SH-SY5Y (cell line): Measurements from ENCODE around the gene COL3A1.

ENCODE experiments used
- GATA2 ChIP-seq: IDR thresholded peaks from 2 replicates; pipeline ENCODE4 v1.6.1; 2011; ENCODE audit warnings: mild to moderate bottlenecking, low read depth, low read length
- GATA3 ChIP-seq: IDR thresholded peaks from 2 replicates; pipeline ENCODE4 v1.6.1; 2011; ENCODE audit warnings: low read depth, mild to moderate bottlenecking, low read length, moderate library complexity

Gene COL3A1

DNA sequence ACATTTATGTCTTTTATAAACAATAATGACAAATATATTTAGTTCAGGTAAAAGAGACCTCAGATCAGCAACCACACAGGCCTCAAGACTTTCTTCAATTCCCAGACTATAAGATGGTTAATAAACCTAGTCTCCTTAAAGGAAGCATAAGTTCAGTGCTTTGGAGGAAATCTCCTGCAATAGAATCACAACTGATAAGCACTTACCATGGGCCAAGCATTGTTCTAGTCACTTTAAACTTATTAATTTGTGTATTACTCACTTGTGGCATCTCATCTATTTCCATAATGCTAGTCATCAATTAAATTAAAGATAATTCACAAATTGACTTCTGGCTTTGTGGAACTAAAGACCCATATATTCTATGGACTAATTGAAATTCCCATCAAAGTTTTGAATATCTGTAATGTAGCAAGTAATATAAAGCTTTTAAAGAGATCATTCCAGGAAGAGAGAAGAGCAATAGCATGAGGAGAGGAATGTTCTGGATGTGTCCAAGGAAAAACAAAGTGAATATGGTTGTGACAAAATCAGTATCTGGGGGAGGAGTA lies 42.2 kb downstream of the COL3A1 start:
- TF ChIP-seq GATA2 (no peak), GATA3 (no peak)

DNA sequence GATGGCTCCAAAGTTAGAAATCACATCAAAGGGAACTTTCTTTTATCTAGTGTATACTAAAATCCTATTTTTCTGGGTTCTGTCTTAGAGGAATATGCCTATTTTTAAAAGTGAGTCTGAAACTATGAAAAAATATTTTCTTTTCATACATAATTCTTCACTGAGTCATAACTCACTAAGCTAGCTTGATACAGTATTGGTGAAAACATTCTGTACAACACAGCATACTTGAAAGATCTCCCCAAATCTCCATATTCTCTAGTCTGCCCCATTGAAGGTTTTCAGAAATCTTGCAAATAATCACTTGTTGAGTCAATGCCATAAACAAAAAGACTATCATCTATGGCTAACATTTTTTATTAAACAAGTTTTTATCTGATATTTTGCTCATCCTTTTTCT lies 44.5 kb downstream of the COL3A1 start:
- TF ChIP-seq GATA2 = no peak
- no peak for TF ChIP-seq GATA3

DNA sequence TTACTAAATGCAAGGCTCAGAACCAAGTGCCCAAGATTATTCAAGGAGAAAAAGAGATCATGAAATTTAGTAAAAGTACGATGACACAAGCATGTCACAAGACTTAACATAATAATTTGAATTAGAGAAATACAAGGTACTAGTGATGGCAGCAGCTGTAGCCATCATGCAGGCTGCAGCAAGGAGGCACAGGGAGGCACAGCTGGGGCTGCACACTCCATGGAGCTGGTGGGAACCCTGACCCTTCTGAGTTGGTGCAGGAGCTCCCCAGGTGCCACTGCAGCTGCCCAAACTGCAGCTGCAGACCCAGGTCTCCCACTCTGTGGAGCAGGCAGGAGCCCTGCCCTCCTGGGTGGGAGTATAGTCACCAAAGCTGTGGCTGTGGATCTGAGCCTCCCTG lies 46.0 kb downstream of the COL3A1 start:
- TF ChIP-seq GATA2 (no peak), GATA3 (no peak)

DNA sequence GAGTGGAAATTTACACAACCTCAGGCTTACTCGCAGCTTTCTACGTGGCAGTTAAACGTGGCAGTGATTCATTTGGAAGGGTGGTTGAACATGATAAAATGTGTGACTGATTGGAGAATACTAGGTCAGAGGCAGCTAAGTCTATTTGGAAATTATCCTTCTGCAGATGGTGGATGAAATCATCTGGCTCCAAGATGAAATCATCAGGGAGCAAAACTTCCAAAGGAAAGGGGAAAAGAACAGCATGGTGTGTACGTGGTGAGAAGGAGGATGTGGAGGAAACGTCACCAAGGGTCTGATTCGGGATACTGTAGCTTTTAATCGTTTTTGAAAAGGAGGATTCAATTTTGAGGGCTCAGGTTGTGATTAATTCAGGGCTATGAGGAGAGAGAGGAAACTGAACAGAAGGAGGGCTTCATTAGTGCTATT lies 47.9 kb downstream of the COL3A1 start:
- TF ChIP-seq GATA2 = no peak
- no peak for TF ChIP-seq GATA3

DNA sequence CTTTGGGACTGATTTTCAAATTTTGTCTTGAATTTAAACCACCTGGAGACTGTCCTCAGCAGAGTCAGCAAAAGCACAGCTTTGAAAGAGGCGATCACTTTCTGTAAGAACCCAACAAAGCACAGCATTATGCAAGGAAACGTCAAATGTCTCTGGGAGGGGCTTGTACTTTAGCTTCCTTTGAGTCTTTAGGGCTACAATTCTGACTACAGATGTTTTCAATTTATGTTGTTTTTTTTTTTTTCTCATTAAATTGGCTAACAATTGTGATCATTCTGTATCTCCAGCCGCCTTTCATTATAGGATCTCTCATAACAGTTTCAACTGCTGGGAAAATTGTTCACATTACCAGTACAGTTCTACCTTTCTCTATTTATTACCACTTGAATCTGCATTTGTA lies 48.3 kb downstream of the COL3A1 start:
- TF ChIP-seq GATA2 = no peak
- no peak for TF ChIP-seq GATA3

DNA sequence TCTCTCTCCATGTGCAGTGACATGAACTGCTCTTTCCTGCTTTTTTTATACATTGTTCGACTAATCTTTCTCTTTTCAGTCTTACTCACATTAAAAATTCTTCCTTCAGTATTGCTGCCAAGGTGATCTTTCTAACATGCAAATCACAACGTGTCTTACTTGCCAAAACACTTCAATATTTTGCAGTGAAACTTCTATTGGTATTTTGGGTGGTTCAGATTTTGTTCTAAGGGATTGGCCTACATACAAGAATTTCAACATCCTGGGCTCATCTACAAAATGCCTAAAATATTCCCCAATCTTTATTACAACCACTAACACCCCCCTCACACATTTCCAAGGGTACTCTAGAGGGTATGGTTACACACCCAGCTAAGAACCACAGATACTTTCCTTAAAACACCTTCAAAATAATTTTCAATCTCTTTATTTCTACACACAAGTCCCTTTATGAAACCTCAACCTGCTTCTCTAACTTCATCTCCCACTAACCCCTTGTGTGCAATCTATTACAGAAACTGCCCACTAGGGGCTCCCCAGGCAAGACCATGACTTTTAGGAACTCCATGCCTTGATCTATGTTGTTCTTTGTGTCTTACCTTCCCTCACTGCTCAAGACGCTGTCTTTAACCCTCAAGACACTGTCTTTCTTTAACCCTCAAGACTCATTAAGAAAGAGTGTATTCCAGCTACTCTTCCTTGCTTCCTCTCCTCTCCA lies 50.9 kb downstream of the COL3A1 start:
- no peak for TF ChIP-seq GATA3
- TF ChIP-seq GATA2 = no peak

DNA sequence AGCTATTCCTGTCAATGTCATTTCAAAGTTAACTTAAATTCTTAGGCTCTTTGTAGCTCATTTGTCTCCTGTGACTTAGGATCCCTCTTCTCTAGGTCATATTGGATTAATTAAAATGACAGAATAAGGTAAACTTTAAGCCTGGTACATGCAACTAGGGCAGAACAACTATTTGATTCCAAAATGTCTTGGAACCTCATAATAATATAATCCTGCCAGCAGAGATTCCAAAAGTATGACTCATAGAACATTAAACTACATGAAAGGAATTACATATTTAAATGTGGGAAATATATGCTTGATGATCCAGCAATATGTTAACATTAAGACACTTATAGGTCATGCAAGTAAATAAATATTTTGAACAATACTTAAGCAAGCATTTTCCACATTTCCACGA lies 63.3 kb downstream of the COL3A1 start:
- no peak for TF ChIP-seq GATA3
- TF ChIP-seq GATA2 = no peak

DNA sequence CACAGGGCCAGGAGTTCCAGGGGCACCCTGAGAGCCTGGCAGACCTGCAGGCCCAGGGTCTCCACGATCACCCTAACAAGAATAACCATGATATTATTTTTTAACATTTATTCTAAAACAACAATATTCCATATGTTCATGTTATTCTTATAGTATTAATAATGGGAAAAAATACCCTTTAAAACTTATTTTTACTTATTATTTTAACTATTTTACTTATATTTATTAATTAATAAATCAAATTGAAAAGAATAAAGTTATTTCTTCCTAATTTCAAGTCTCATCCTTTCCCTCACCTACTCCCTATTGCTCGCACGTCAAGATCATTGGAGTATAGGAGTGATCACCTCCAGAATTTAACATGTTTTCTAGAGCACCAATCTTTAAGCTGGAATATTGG lies 71.7 kb downstream of the COL3A1 start:
- TF ChIP-seq GATA2 (no peak), GATA3 (no peak)

DNA sequence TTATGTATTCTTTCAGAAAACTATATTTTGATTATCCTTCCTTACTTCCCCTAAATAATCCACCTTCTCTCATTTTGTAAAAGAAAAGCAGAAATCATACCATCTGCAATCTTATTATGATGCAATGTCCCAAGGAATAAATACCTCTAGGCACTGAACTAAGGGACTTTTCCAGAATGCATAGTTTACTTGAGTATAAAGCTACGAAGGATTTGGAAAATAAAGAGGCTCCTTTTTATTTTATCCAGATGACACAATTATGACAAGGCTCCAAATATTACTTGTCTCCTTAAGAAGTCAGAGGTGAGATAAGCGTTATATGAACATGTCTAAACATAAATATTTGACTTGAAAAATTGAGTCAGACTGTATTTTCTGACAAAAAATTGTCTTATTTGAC lies 72.1 kb downstream of the COL3A1 start:
- no peak for TF ChIP-seq GATA2
- TF ChIP-seq GATA3 = no peak

DNA sequence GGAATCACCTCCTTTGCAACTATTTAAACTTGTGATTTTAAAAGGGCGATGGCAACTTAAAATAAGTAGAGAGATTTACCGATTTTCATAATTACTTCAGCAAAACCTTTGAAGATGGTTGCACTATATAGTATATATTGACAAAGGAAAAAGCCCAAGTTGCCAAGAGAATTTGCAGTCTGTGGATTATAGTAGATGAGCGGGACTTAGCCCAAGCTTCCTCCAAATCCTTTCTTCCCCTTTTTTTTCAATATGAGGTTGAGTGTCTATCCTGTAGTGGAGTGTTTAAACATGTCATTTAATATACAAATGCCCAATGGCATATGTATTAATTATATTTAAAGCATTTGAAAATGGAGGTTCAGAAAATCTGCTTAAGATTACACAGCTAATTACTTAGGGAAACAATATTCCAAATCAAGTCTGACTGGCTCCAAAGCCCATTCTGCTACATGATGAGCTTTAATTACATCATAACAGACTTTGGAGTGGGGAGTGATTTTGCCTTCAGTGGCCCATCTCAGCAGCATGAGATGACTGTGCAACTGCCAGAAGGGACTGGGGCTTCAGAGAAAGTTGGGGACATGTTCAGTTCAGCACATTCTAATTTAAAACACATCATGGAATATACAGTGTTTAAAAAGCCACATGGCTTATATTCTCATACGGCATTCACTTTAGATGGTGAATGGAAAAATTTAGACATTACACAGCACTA lies 73.2 kb downstream of the COL3A1 start:
- TF ChIP-seq GATA3 = no peak
- TF ChIP-seq GATA2 = no peak

DNA sequence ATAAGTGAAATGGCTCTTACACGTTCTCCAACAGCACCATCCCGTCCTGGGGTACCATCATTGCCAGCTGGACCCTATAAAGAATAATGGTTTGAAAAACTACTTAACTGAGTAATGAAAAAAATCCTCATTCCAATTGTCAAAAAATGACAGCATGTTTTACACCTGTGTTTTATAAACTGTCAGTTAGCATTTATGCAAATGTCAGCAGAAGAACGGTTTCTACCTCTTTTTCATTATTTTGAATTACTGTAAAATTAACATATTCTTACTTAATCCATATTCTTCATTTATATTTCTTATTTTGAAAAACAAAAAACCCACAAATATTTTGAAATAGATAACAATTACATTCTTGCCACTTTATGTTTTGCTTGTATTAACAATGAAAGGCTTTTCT lies 74.0 kb downstream of the COL3A1 start:
- TF ChIP-seq GATA2 (no peak), GATA3 (no peak)

DNA sequence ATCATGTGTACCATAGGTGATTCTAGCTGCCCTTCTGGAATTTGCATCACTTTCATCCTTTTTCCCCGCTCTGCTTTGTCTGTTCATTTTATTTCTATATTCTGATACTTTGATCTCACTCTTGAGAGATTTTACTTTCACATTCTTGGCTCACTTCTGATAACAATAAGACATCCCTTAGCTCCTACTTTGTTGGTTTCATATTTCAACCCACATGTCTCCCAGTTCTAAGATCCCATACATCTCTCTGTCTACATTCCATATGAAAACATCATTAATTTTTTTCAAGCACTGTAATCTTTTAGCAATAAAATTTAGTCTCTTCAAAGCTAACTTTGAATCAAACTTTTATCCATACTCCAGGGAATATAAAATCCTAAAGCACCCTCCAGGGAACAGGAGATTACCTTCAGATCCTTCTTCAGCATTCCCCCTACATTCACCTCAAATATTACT lies 75.6 kb downstream of the COL3A1 start:
- TF ChIP-seq GATA3 (no peak), GATA2 (no peak)

DNA sequence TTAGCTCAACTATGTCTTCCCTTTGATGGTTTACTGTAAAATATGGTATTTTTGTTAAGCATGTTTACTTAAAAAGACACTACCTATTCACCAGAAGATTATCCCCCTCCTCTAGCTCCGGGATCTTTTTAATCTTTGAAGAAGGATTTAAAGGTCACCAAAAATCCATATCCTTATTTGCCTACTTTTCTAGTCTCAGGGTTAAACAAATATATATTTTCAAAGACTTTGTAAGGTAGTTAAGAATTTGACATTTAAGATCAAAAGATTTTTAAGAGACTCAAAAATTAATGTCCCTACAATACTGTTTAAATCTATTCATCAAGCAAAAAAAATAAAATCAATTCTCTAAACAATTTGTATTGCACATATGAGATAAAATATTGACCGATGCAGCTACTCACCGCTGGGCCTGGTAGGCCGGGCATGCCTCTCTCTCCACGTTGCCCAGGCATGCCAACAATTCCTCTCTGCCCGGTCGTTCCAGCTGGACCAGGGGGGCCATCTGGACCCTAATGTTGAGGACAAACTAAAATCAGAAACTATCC lies 76.1 kb downstream of the COL3A1 start:
- TF ChIP-seq GATA2 (no peak), GATA3 (no peak)

DNA sequence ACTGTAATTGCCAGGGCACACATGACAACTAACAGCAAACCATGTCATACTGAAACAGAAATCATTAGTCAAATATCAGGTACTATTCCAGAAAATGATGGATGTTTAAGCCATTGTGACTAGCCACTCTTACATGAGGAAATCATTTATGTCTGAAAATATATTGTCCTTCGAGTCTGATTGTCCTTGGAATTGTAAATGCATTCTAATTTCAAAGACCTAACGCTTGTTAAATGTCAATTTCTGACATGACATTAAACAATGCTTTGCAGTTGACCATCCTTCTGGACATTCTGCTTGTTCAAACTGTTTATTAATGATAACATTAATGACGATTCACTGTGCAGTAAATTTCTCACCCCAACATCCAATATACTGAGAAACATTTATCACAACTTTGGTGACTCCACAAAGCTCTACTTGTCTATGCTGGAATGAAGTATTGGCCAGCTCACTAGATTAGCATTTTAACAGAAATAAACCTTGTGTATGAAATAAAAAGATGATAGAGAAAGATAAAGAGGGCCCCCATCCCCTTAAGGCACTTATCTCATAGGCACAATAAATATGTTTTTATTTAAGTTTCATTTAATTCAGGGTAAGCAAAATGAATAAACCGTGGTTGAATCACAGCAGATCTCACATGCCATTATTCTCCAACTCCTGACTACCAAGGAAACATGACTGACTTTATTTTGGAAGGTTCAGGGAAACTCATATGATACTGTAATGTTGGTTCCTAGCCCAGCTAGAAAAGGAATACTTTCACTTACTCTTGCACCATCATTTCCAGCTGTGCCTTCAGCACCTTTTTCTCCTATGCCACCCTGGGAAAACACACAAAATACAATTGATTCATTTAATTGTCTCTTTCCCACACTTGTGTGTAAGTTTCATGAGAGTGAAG lies 82.3 kb downstream of the COL3A1 start:
- no peak for TF ChIP-seq GATA2
- TF ChIP-seq GATA3 = no peak; the same call in 1 of the 2 replicates
